ENCODE results near the gene TESPA1.

The TESPA1 gene

GRCh38 chr12:54974279-54974678 is 10.3 kb downstream of the TESPA1 start:
- no peak for TF ChIP-seq ZFX (IDR thresholded peaks at IDR 0.05; ENCODE audit: borderline replicate concordance)
- TF ChIP-seq CTCF (IDR thresholded peaks at IDR 0.05) = no peak
- no peak overlapping the region for H3K27ac ChIP-seq

- H3K27ac ChIP-seq = no peak overlapping the region
- no peak for TF ChIP-seq CTCF (IDR thresholded peaks at IDR 0.05)
- TF ChIP-seq ZFX (IDR thresholded peaks at IDR 0.05; ENCODE audit: borderline replicate concordance) = no peak
Measured at GRCh38 chr12:54973556-54973955, 11.0 kb downstream of the TESPA1 start.

- H3K27ac ChIP-seq = no peak overlapping the region
- TF ChIP-seq CTCF (IDR thresholded peaks at IDR 0.05) = no peak
- TF ChIP-seq ZFX (IDR thresholded peaks at IDR 0.05; ENCODE audit: borderline replicate concordance) = no peak
Measured at GRCh38 chr12:54970741-54971140, 13.8 kb downstream of the TESPA1 start.

GRCh38 chr12:54968181-54968730 is 16.3 kb downstream of the TESPA1 start:
- TF ChIP-seq ZFX (IDR thresholded peaks at IDR 0.05; ENCODE audit: borderline replicate concordance) (no peak), CTCF (IDR thresholded peaks at IDR 0.05) (no peak)
- H3K27ac ChIP-seq = no peak overlapping the region

GRCh38 chr12:54967461-54967860 is 17.1 kb downstream of the TESPA1 start:
- TF ChIP-seq CTCF (IDR thresholded peaks at IDR 0.05) = no peak
- TF ChIP-seq ZFX (IDR thresholded peaks at IDR 0.05; ENCODE audit: borderline replicate concordance) = no peak
- H3K27ac ChIP-seq = no peak overlapping the region

- H3K27ac ChIP-seq = no peak overlapping the region
- TF ChIP-seq CTCF (IDR thresholded peaks at IDR 0.05) (no peak), ZFX (IDR thresholded peaks at IDR 0.05; ENCODE audit: borderline replicate concordance) (no peak)
Measured at GRCh38 chr12:54961190-54961589, 23.4 kb downstream of the TESPA1 start.

- no peak for TF ChIP-seq CTCF (IDR thresholded peaks at IDR 0.05)
- TF ChIP-seq ZFX (IDR thresholded peaks at IDR 0.05; ENCODE audit: borderline replicate concordance) = no peak
Measured at GRCh38 chr12:54959291-54960018, 25.1 kb downstream of the TESPA1 start.

More at GRCh38 chr12:54959291-54960018, 25.1 kb downstream of the TESPA1 start:
- H3K27ac ChIP-seq = no peak overlapping the region

Measured in 22Rv1 (cell line).